ENCODE data around the gene EVL.

GRCh38 chr14:100168506-100168905 lies 103.3 kb downstream of the EVL start:
- TF ChIP-seq DPF2 (IDR thresholded peaks at IDR 0.05) (no peak), IRF5 (IDR thresholded peaks at IDR 0.05; ENCODE audit: borderline replicate concordance) (no peak), MXI1 (IDR thresholded peaks at IDR 0.05; ENCODE audit: low read depth, low read length) (no peak), CBX3 (IDR thresholded peaks at IDR 0.05; ENCODE audit: borderline replicate concordance, low read depth) (no peak), ZNF384 (IDR thresholded peaks at IDR 0.05; ENCODE audit: borderline replicate concordance, low read depth, low read length) (no peak), ZBTB4 (CRISPR knock-in tag; IDR thresholded peaks at IDR 0.05) (no peak), EZH2 (IDR thresholded peaks at IDR 0.05; ENCODE audit: borderline replicate concordance, control insufficient read depth, low read depth, low read length) (no peak), POLR2A (IDR thresholded peaks at IDR 0.05; ENCODE audit: low read depth, low read length) (no peak)
- TF ChIP-seq, protein P1, sequence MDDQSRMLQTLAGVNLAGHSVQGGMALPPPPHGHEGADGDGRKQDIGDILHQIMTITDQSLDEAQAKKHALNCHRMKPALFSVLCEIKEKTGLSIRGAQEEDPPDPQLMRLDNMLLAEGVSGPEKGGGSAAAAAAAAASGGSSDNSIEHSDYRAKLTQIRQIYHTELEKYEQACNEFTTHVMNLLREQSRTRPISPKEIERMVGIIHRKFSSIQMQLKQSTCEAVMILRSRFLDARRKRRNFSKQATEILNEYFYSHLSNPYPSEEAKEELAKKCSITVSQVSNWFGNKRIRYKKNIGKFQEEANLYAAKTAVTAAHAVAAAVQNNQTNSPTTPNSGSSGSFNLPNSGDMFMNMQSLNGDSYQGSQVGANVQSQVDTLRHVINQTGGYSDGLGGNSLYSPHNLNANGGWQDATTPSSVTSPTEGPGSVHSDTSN (IDR thresholded peaks at IDR 0.05; ENCODE audit: insufficient replicate concordance, low read depth, low read length) = no peak
- TF ChIP-seq, protein P2, sequence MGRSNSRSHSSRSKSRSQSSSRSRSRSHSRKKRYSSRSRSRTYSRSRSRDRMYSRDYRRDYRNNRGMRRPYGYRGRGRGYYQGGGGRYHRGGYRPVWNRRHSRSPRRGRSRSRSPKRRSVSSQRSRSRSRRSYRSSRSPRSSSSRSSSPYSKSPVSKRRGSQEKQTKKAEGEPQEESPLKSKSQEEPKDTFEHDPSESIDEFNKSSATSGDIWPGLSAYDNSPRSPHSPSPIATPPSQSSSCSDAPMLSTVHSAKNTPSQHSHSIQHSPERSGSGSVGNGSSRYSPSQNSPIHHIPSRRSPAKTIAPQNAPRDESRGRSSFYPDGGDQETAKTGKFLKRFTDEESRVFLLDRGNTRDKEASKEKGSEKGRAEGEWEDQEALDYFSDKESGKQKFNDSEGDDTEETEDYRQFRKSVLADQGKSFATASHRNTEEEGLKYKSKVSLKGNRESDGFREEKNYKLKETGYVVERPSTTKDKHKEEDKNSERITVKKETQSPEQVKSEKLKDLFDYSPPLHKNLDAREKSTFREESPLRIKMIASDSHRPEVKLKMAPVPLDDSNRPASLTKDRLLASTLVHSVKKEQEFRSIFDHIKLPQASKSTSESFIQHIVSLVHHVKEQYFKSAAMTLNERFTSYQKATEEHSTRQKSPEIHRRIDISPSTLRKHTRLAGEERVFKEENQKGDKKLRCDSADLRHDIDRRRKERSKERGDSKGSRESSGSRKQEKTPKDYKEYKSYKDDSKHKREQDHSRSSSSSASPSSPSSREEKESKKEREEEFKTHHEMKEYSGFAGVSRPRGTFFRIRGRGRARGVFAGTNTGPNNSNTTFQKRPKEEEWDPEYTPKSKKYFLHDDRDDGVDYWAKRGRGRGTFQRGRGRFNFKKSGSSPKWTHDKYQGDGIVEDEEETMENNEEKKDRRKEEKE (IDR thresholded peaks at IDR 0.05) = no peak
- TF ChIP-seq, protein P3, sequence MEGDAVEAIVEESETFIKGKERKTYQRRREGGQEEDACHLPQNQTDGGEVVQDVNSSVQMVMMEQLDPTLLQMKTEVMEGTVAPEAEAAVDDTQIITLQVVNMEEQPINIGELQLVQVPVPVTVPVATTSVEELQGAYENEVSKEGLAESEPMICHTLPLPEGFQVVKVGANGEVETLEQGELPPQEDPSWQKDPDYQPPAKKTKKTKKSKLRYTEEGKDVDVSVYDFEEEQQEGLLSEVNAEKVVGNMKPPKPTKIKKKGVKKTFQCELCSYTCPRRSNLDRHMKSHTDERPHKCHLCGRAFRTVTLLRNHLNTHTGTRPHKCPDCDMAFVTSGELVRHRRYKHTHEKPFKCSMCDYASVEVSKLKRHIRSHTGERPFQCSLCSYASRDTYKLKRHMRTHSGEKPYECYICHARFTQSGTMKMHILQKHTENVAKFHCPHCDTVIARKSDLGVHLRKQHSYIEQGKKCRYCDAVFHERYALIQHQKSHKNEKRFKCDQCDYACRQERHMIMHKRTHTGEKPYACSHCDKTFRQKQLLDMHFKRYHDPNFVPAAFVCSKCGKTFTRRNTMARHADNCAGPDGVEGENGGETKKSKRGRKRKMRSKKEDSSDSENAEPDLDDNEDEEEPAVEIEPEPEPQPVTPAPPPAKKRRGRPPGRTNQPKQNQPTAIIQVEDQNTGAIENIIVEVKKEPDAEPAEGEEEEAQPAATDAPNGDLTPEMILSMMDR (IDR thresholded peaks at IDR 0.05 in 2 of 3, conservative IDR thresholded peaks at IDR 0.05 in 1 of 3; ENCODE audit: control insufficient read depth in 2 of 3, extremely low read depth in 1 of 3, insufficient read depth in 1 of 3, low read depth in 3 of 3, low read length in 3 of 3) = no peak

Measured in GM12878 (cell line).